HG02885 (cell line): Measurements from ENCODE around the gene RMDN2.
A peak's percentile ranks its signal among the peaks of the same experiment; 100 is the strongest.
"Not testable (repeated sequence)": the region's sequence is repeated elsewhere in the genome, so short reads cannot be mapped to it uniquely, and the experiment has no call there.

Source experiments
- ATAC-seq: cut with Tn5 transposase; IDR thresholded peaks from one replicate; pipeline ENCODE4 v1.9.1; 2021; ENCODE audit warnings: mild to moderate bottlenecking; ENCODE audit not compliant: unreplicated experiment, poor library complexity

RMDN2 gene

DNA sequence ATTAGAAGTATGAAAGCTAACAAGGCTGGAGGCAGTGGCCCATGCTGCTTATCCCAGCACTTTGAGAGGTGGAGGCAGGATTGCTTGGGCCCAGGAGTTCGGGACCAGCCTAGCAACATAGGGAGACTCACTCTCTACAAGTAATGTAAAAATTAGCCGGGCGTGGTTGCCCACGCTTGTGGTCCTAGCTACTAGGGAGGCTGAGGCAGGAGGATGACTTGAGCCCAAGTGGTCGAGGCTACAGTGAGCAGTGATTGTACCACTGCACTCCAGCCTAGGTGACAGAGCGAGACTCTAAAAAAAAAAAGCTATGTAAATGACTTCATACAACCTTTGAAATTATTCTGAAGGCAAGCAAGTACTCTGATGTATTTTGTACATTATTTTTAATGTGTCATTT is 1.5 kb downstream of the RMDN2 start:
- no peak for ATAC-seq

DNA sequence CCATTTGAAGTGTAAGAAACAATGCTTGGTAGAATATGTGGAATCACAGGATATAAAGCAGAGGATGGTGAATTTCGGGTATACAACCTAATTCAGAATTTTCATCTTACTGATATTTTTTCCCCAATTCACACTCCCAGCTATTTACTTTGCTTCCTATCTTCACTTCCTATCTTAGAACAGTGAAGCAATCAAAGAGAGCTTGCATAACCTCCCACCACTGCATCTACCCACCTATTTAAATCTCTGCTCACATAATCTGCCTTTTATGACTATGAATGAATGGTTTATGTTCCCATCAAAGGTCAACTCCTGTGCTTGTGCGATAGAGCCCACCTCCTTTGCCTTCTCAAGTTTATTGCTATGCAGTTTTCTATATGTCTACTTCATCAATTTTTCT is 3.3 kb downstream of the RMDN2 start:
- ATAC-seq: no peak

DNA sequence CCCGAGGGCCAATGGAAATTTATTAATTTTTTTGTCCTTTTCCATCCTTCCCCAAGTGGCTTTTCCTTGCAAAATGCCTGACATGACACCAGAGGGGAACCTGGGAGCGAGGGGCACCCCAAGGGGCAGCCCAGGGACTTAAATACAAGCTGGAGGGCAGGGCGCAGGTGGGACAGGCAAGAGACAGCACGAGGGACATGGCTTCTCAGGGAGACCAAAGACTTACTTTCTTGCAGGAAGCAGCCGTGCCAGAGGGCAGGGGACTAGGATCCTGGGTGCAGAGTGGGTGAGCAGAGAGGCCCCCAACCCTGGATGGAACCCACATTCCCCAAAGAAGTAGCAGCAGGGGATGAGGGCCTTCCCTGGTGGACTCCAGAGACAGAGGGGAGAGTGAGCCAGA is 5.3 kb downstream of the RMDN2 start:
- ATAC-seq: not testable (repeated sequence)

DNA sequence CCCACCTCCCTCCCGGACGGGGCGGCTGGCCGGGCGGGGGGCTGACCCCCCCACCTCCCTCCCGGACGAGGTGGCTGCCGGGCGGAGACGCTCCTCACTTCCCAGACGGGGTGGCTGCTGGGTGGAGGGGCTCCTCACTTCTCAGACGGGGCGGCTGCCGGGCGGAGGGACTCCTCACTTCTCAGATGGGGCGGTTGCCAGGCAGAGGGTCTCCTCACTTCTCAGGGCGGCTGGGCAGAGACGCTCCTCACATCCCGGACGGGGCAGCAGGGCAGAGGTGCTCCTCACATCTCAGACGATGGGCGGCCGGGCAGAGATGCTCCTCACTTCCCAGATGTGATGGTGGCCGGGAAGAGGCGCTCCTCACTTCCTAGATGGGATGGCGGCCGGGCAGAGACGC is 7.8 kb downstream of the RMDN2 start:
- ATAC-seq: not testable (repeated sequence)

- ATAC-seq: peak; percentile 91
Observed at GRCh38 chr2:37934591-37935513, 9.8 kb downstream of the RMDN2 start.

DNA sequence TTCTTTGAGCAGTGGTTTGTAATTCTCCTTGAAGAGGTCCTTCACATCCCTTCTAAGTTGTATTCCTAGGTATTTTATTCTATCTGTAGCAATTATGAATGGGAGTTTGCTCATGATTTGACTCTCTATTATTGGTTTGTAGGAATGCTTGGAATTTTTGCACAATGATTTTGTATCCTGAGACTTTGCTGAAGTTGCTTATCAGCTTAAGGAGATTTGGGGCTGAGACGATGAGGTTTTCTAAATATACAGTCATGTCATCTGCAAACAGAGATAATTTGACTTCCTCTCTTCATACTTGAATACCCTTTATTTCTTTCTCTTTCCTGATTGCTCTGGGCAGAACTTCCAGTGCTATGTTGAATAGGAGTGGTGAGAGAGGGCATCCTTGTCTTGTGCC is 12.5 kb downstream of the RMDN2 start:
- ATAC-seq: not testable (repeated sequence)

GRCh38 chr2:37941267-37941666 is 16.2 kb downstream of the RMDN2 start:
- ATAC-seq: not testable (repeated sequence)

GRCh38 chr2:37944268-37944667 is 19.2 kb downstream of the RMDN2 start:
- ATAC-seq: no peak

DNA sequence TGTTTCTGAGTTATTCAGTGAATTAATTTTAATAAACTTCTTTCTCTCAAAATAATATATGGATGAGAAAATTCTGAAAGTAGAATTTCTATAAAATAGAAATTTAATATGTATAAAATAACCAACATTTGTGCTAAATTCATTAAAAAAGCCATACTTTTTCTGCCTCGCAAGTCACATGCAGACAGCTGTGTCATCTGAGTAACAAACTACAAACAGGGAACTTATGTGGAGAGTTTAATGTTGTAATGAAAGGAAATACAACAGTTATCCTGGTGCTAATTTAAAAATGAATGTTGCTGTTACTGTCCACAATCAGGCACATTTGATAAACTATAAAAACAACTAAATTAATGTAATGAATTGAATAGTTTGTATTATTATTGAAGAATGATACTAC is 22.2 kb downstream of the RMDN2 start:
- no peak for ATAC-seq

GRCh38 chr2:37962018-37962739 is 37.1 kb downstream of the RMDN2 start:
- not testable (repeated sequence) for ATAC-seq

DNA sequence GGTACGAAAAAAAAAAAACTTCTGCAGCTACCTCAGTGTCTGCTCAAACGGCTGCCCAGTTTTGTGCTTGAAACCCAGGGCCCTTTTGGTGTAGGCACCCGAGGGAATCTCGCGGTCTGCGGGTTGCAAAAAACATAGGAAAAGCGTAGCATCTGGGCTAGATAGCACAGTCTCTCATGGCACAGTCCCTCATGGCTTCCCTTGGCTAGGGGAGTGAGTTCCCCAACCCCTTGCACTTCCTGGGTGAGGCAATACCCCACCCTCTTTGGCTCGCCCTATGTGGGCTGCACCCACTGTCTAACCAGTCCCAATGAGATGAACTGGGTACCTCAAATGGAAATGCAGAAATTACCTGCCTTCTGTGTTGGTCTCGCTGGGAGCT is 37.6 kb downstream of the RMDN2 start:
- not testable (repeated sequence) for ATAC-seq

DNA sequence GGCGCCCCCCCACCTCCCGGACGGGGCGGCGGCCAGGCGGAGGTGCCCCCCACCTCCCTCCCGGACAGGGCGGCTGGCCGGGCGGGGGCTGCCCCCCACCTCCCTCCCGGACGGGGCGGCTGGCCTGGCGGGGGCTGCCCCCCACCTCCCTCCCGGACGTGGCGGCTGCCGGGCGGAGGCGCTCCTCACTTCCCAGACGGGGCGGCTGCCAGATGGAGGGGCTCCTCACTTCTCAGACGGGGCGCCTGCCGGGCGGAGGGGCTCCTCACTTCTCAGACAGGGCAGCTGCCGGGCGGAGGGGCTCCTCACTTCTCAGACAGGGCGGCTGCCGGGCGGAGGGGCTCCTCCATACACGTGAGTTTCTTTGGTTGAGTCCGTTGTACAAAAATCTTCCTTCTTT is 38.8 kb downstream of the RMDN2 start:
- ATAC-seq: not testable (repeated sequence)

GRCh38 chr2:37966326-37966725 is 41.2 kb downstream of the RMDN2 start:
- no peak for ATAC-seq

DNA sequence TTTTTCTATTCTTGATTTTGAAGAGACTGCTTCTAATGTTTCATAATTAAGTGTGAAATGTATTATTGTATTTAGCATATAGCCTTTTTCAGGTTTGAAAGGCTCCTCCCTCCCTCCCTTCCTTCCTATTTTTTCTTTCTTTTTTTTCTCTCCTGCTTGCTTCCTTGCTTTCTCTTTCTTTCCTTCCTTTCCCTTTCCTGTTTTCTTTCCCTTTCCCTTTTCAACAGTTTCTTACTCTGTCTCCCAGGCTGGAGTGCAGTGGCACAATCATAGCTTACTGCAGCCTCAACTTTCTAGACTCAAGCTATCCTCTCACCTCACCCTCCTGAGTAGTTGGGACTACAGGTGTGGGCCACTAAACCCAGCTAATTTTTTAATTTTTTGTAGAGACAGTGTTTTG is 44.6 kb downstream of the RMDN2 start:
- no peak for ATAC-seq

- no peak for ATAC-seq
Observed at GRCh38 chr2:37971971-37972370, 46.9 kb downstream of the RMDN2 start.

- no peak for ATAC-seq
Observed at GRCh38 chr2:37973615-37974353, 48.7 kb downstream of the RMDN2 start.

- no peak for ATAC-seq
Observed at GRCh38 chr2:37975808-37976207, 50.7 kb downstream of the RMDN2 start.

DNA sequence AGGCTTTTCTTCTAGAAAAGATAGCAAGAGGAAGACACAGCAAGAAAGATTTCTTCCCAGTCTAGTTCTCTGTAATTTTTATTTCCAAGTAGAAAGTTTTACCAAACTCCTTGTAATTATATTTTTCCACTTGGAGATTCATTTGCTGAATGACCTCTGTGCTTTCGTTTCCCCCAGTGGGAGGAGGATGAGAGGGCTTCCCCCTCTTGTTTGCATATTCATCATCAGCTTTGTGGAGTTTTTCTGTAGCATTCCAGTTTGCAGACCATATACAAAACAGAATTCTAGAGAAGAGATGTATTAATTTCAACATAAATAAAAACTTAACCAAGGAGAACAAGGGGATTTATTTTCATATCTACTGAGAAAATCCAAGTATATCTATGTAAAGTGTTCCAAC is 51.3 kb downstream of the RMDN2 start:
- ATAC-seq: no peak

DNA sequence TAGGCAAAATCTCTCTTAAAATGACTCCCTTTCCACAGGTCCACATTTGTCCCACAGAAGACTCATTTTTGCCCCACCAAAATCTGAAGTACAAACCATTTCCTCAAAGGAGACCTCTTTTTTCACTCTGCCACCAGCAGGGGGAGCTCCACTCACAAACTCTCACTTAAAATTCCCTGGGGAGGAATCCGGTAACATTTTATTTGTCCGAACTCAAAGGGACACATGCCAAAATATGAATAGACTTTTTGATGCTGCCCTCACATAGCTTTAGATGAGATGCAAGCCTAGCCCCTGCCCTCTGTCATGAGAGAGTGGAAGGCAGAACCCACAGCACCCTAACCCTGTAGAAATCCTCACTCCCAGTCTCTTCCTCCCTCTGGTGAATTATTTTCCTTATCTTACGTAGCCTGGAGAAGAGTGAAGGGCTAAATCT is 57.1 kb downstream of the RMDN2 start:
- no peak for ATAC-seq

- ATAC-seq: no peak
Observed at GRCh38 chr2:37982847-37983246, 57.8 kb downstream of the RMDN2 start.

- no peak for ATAC-seq
Observed at GRCh38 chr2:37983719-37984118, 58.6 kb downstream of the RMDN2 start.
